ENCODE results near the gene SPEF2.

SPEF2 gene

GRCh38 chr5:35819026-35819425 is 201.4 kb downstream of the SPEF2 start:
- no peak overlapping the region for H3K27ac ChIP-seq
- TF ChIP-seq ZFX (IDR thresholded peaks at IDR 0.05) (no peak), CTCF (conservative IDR thresholded peaks at IDR 0.05) (no peak)

- TF ChIP-seq CTCF (conservative IDR thresholded peaks at IDR 0.05) (no peak), ZFX (IDR thresholded peaks at IDR 0.05) (no peak)
Measured at GRCh38 chr5:35819668-35820067, 202.0 kb downstream of the SPEF2 start.

GRCh38 chr5:35820735-35821134 is 203.1 kb downstream of the SPEF2 start:
- TF ChIP-seq ZFX (IDR thresholded peaks at IDR 0.05) = no peak
- no peak for TF ChIP-seq CTCF (conservative IDR thresholded peaks at IDR 0.05)
- no peak overlapping the region for H3K27ac ChIP-seq

More at GRCh38 chr5:35819668-35820067, 202.0 kb downstream of the SPEF2 start:
- no peak overlapping the region for H3K27ac ChIP-seq

- TF ChIP-seq CTCF (conservative IDR thresholded peaks at IDR 0.05) = no peak
- TF ChIP-seq ZFX (IDR thresholded peaks at IDR 0.05) = no peak
- H3K27ac ChIP-seq = no peak overlapping the region
Measured at GRCh38 chr5:35821513-35821912, 203.8 kb downstream of the SPEF2 start.

- TF ChIP-seq ZFX (IDR thresholded peaks at IDR 0.05) (no peak), CTCF (conservative IDR thresholded peaks at IDR 0.05) (no peak)
- no peak overlapping the region for H3K27ac ChIP-seq
Measured at GRCh38 chr5:35822511-35822910, 204.8 kb downstream of the SPEF2 start.

- TF ChIP-seq ZFX (IDR thresholded peaks at IDR 0.05) (no peak), CTCF (conservative IDR thresholded peaks at IDR 0.05) (no peak)
- H3K27ac ChIP-seq = no peak overlapping the region
Measured at GRCh38 chr5:35823347-35824098, 205.9 kb downstream of the SPEF2 start.

GRCh38 chr5:35826056-35826455 is 208.4 kb downstream of the SPEF2 start:
- TF ChIP-seq ZFX (IDR thresholded peaks at IDR 0.05) (no peak), CTCF (conservative IDR thresholded peaks at IDR 0.05) (no peak)
- no peak overlapping the region for H3K27ac ChIP-seq

Data from C4-2B (cell line).